ENCODE results near the gene TP73.

Gene TP73

GRCh38 chr1:3689138-3689750 lies 36.9 kb downstream of the TP73 start:
- DNase-seq (ENCODE audit: low spot score), result no peak

- no peak for DNase-seq (ENCODE audit: low spot score)
Measured at GRCh38 chr1:3690282-3691065, 38.2 kb downstream of the TP73 start.

GRCh38 chr1:3691421-3692204 lies 39.3 kb downstream of the TP73 start:
- no peak for DNase-seq (ENCODE audit: low spot score)

GRCh38 chr1:3692598-3692997 lies 40.3 kb downstream of the TP73 start:
- DNase-seq (ENCODE audit: low spot score), result no peak

GRCh38 chr1:3693321-3693720 lies 41.0 kb downstream of the TP73 start:
- no peak for DNase-seq (ENCODE audit: low spot score)

- DNase-seq (ENCODE audit: low spot score), result peak; percentile 80
Measured at GRCh38 chr1:3695326-3696217, 43.3 kb downstream of the TP73 start.

GRCh38 chr1:3696689-3697088 lies 44.4 kb downstream of the TP73 start:
- DNase-seq (ENCODE audit: low spot score), result no peak

- DNase-seq (ENCODE audit: low spot score), result no peak
Measured at GRCh38 chr1:3697104-3697503, 44.8 kb downstream of the TP73 start.

- DNase-seq (ENCODE audit: low spot score), result no peak
Measured at GRCh38 chr1:3697810-3698209, 45.5 kb downstream of the TP73 start.

- DNase-seq (ENCODE audit: low spot score), result no peak
Measured at GRCh38 chr1:3698660-3699408, 46.5 kb downstream of the TP73 start.

GRCh38 chr1:3699596-3699995 lies 47.3 kb downstream of the TP73 start:
- no peak for DNase-seq (ENCODE audit: low spot score)

- DNase-seq (ENCODE audit: low spot score), result no peak
Measured at GRCh38 chr1:3700631-3701030, 48.3 kb downstream of the TP73 start.

GRCh38 chr1:3702528-3702927 lies 50.2 kb downstream of the TP73 start:
- DNase-seq (ENCODE audit: low spot score), result no peak

- no peak for DNase-seq (ENCODE audit: low spot score)
Measured at GRCh38 chr1:3702990-3703728, 50.8 kb downstream of the TP73 start.

- no peak for DNase-seq (ENCODE audit: low spot score)
Measured at GRCh38 chr1:3703786-3704371, 51.6 kb downstream of the TP73 start.

GRCh38 chr1:3705341-3705950 lies 53.1 kb downstream of the TP73 start:
- no peak for DNase-seq (ENCODE audit: low spot score)

GRCh38 chr1:3706651-3707297 lies 54.5 kb downstream of the TP73 start:
- DNase-seq (ENCODE audit: low spot score), result no peak

- DNase-seq (ENCODE audit: low spot score), result peak; percentile 74
Measured at GRCh38 chr1:3707298-3707938, 55.1 kb downstream of the TP73 start.

GRCh38 chr1:3707939-3708328 lies 55.6 kb downstream of the TP73 start:
- DNase-seq (ENCODE audit: low spot score), result no peak
